ENCODE data around the gene MLH1. TPM values are rescaled to one million over a fixed set of nuclear protein-coding genes. Genes with fewer than 3 reads are reported as not detected.

Gene MLH1
- total and polyA plus RNA-seq, 2 of the 8 experiments (the other 6 are each of a cell fraction or from before 2014, with no cell fraction given), result 36.4 to 47.3 TPM

- TF ChIP-seq, protein P1, sequence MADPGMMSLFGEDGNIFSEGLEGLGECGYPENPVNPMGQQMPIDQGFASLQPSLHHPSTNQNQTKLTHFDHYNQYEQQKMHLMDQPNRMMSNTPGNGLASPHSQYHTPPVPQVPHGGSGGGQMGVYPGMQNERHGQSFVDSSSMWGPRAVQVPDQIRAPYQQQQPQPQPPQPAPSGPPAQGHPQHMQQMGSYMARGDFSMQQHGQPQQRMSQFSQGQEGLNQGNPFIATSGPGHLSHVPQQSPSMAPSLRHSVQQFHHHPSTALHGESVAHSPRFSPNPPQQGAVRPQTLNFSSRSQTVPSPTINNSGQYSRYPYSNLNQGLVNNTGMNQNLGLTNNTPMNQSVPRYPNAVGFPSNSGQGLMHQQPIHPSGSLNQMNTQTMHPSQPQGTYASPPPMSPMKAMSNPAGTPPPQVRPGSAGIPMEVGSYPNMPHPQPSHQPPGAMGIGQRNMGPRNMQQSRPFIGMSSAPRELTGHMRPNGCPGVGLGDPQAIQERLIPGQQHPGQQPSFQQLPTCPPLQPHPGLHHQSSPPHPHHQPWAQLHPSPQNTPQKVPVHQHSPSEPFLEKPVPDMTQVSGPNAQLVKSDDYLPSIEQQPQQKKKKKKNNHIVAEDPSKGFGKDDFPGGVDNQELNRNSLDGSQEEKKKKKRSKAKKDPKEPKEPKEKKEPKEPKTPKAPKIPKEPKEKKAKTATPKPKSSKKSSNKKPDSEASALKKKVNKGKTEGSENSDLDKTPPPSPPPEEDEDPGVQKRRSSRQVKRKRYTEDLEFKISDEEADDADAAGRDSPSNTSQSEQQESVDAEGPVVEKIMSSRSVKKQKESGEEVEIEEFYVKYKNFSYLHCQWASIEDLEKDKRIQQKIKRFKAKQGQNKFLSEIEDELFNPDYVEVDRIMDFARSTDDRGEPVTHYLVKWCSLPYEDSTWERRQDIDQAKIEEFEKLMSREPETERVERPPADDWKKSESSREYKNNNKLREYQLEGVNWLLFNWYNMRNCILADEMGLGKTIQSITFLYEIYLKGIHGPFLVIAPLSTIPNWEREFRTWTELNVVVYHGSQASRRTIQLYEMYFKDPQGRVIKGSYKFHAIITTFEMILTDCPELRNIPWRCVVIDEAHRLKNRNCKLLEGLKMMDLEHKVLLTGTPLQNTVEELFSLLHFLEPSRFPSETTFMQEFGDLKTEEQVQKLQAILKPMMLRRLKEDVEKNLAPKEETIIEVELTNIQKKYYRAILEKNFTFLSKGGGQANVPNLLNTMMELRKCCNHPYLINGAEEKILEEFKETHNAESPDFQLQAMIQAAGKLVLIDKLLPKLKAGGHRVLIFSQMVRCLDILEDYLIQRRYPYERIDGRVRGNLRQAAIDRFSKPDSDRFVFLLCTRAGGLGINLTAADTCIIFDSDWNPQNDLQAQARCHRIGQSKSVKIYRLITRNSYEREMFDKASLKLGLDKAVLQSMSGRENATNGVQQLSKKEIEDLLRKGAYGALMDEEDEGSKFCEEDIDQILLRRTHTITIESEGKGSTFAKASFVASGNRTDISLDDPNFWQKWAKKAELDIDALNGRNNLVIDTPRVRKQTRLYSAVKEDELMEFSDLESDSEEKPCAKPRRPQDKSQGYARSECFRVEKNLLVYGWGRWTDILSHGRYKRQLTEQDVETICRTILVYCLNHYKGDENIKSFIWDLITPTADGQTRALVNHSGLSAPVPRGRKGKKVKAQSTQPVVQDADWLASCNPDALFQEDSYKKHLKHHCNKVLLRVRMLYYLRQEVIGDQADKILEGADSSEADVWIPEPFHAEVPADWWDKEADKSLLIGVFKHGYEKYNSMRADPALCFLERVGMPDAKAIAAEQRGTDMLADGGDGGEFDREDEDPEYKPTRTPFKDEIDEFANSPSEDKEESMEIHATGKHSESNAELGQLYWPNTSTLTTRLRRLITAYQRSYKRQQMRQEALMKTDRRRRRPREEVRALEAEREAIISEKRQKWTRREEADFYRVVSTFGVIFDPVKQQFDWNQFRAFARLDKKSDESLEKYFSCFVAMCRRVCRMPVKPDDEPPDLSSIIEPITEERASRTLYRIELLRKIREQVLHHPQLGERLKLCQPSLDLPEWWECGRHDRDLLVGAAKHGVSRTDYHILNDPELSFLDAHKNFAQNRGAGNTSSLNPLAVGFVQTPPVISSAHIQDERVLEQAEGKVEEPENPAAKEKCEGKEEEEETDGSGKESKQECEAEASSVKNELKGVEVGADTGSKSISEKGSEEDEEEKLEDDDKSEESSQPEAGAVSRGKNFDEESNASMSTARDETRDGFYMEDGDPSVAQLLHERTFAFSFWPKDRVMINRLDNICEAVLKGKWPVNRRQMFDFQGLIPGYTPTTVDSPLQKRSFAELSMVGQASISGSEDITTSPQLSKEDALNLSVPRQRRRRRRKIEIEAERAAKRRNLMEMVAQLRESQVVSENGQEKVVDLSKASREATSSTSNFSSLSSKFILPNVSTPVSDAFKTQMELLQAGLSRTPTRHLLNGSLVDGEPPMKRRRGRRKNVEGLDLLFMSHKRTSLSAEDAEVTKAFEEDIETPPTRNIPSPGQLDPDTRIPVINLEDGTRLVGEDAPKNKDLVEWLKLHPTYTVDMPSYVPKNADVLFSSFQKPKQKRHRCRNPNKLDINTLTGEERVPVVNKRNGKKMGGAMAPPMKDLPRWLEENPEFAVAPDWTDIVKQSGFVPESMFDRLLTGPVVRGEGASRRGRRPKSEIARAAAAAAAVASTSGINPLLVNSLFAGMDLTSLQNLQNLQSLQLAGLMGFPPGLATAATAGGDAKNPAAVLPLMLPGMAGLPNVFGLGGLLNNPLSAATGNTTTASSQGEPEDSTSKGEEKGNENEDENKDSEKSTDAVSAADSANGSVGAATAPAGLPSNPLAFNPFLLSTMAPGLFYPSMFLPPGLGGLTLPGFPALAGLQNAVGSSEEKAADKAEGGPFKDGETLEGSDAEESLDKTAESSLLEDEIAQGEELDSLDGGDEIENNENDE (IDR thresholded peaks at IDR 0.05; ENCODE audit: insufficient replicate concordance, low read length), result no peak
Measured at GRCh38 chr3:37097776-37098175, 104.5 kb downstream of the MLH1 start (continued).

Measured in H1 (cell line).